Hepatocyte (in vitro differentiated cells): ENCODE data around the gene BRIX1. TPM values are rescaled to one million over a fixed set of nuclear protein-coding genes. Genes with fewer than 3 reads are reported as not detected.

Source experiments
- DNase-seq: peaks from one replicate; pipeline ENCODE4 v3.0.0-alpha.2; 2016; ENCODE audit warnings: low spot score
- H2AFZ ChIP-seq: fragments of 200-600 bp; sonication (generic); 2 replicates; pipeline ENCODE4 v1.6.0; 2016; ENCODE audit warnings: antibody characterized with exemption, mild to moderate bottlenecking
- H3K27ac ChIP-seq: fragments of 200-600 bp; sonication (generic); 2 replicates; pipeline ENCODE4 v1.5.1; 2016; ENCODE audit warnings: mild to moderate bottlenecking
- H3K27me3 ChIP-seq: fragments of 200-600 bp; sonication (generic); 2 replicates; pipeline ENCODE4 v1.6.1; 2016
- H3K36me3 ChIP-seq: fragments of 200-600 bp; sonication (generic); replicated peaks from 2 replicates; pipeline ENCODE4 v1.5.1; 2016; ENCODE audit warnings: low read depth; ENCODE audit not compliant: insufficient read depth
- H3K4me1 ChIP-seq: fragments of 200-600 bp; sonication (generic); 2 replicates; pipeline ENCODE4 v1.5.1; 2016; ENCODE audit warnings: mild to moderate bottlenecking, moderate library complexity; ENCODE audit not compliant: insufficient read depth
- H3K4me2 ChIP-seq: fragments of 200-600 bp; sonication (generic); 2 replicates; pipeline ENCODE4 v1.6.0; 2016
- H3K4me3 ChIP-seq: fragments of 200-600 bp; sonication (generic); 2 replicates; pipeline ENCODE4 v1.5.1; 2016; ENCODE audit warnings: mild to moderate bottlenecking
- H3K79me2 ChIP-seq: fragments of 200-600 bp; sonication (generic); 2 replicates; pipeline ENCODE4 v1.6.0; 2017; ENCODE audit warnings: mild to moderate bottlenecking
- H3K9me2 ChIP-seq: fragments of 200-600 bp; sonication (generic); replicated peaks from 2 replicates; pipeline ENCODE4 v1.6.0; 2017; ENCODE audit warnings: mild to moderate bottlenecking; ENCODE audit not compliant: insufficient read depth
- H3K9me3 ChIP-seq: fragments of 200-600 bp; sonication (generic); 2 replicates; pipeline ENCODE4 v1.5.1; 2016; ENCODE audit warnings: low read depth, mild to moderate bottlenecking
- H4K20me1 ChIP-seq: fragments of 200-600 bp; sonication (generic); 2 replicates; pipeline ENCODE4 v1.6.0; 2016; ENCODE audit warnings: mild to moderate bottlenecking; ENCODE audit not compliant: insufficient read depth, poor library complexity, severe bottlenecking
- CTCF ChIP-seq: fragments of 200-600 bp; sonication (generic); IDR thresholded peaks from 2 replicates; pipeline ENCODE4 v1.5.1; 2016; ENCODE audit warnings: antibody characterized with exemption, mild to moderate bottlenecking; ENCODE audit not compliant: poor library complexity
- EZH2 ChIP-seq: fragments of 200-600 bp; sonication (generic); IDR thresholded peaks from 2 replicates; pipeline ENCODE4 v1.6.1; 2016; ENCODE audit warnings: antibody characterized with exemption, mild to moderate bottlenecking, borderline replicate concordance
- EZH2phosphoT487 ChIP-seq: fragments of 200-600 bp; sonication (generic); IDR thresholded peaks from one replicate; pipeline ENCODE4 v1.6.1; 2018; ENCODE audit warnings: antibody characterized with exemption, mild to moderate bottlenecking, low read depth, moderate library complexity; ENCODE audit not compliant: unreplicated experiment, severe bottlenecking
- WGBS: methylation state at CpG from one replicate; pipeline ENCODE4 v1.1.6; 2016; ENCODE audit warnings: low lambda C conversion rate; ENCODE audit errors: missing lambda C conversion rate; 5-methylcytosine and 5-hydroxymethylcytosine counted together
- polyA plus RNA-seq: library from polyadenylated mRNA; unstranded; fragments of >200 nt; fragmentation: Nextera tagmentation; extraction: Ambion mirVana; gene quantifications from 2 replicates; pipeline ENCODE4 v1.2.1, GENCODE V29; 2016
- total RNA-seq: library from RNA; depleted of rRNA; stranded (reverse); fragments of >200 nt; gene quantifications from 2 replicates; pipeline ENCODE4 v1.2.3, GENCODE V29; 2014

The BRIX1 gene
- total and polyA plus RNA-seq, 2 experiments from 2014 or later = 28.6 to 28.7 TPM

- no peaks in the 10 kb centered on the region for H3K27me3 ChIP-seq
- peaks cover 25% of the 10 kb centered on the region for H3K79me2 ChIP-seq
- TF ChIP-seq EZH2phosphoT487 (no peak), CTCF (no peak), EZH2 (no peak)
- H3K9me2 ChIP-seq = no peaks in the 10 kb centered on the region
- DNase-seq = peak; percentile 63
- H3K36me3 ChIP-seq = no peaks in the 10 kb centered on the region
- no peak overlapping the region for H2AFZ ChIP-seq
- no peaks in the 10 kb centered on the region for H3K9me3 ChIP-seq
- no peaks in the 10 kb centered on the region for H4K20me1 ChIP-seq
- H3K27ac ChIP-seq = peak overlapping the region; percentile 67
- WGBS = 52% methylated on average over 3 of the region's 3 CpGs
- peaks cover 4% of the 10 kb centered on the region for H3K4me1 ChIP-seq
- H3K4me2 ChIP-seq = peak overlapping the region; percentile 7
- H3K4me3 ChIP-seq = no peak overlapping the region
Observed at GRCh38 chr5:34923694-34924461, 8.4 kb downstream of the BRIX1 start.

- H3K4me3 ChIP-seq = no peak overlapping the region
- no peaks in the 10 kb centered on the region for H3K36me3 ChIP-seq
Observed at GRCh38 chr5:34924462-34924765, 8.9 kb downstream of the BRIX1 start.

GRCh38 chr5:34926318-34926888 lies 10.9 kb downstream of the BRIX1 start:
- H3K27me3 ChIP-seq = no peaks in the 10 kb centered on the region
- H3K9me2 ChIP-seq = no peaks in the 10 kb centered on the region
- H3K4me3 ChIP-seq = no peak overlapping the region
- H3K4me2 ChIP-seq = no peak overlapping the region
- H3K79me2 ChIP-seq = peaks cover 19% of the 10 kb centered on the region
- no peak overlapping the region for H3K27ac ChIP-seq
- H3K9me3 ChIP-seq = no peaks in the 10 kb centered on the region
- peaks cover 9% of the 10 kb centered on the region for H4K20me1 ChIP-seq
- TF ChIP-seq CTCF (no peak), EZH2phosphoT487 (no peak)
- no peaks in the 10 kb centered on the region for H3K36me3 ChIP-seq
- no peak for DNase-seq
- no peak overlapping the region for H2AFZ ChIP-seq
- WGBS = 97% methylated on average over 3 of the region's 3 CpGs
- H3K4me1 ChIP-seq = peaks cover 11% of the 10 kb centered on the region

More at GRCh38 chr5:34924462-34924765, 8.9 kb downstream of the BRIX1 start:
- no peaks in the 10 kb centered on the region for H3K9me3 ChIP-seq
- TF ChIP-seq CTCF (no peak), EZH2 (no peak), EZH2phosphoT487 (no peak)
- H4K20me1 ChIP-seq = no peaks in the 10 kb centered on the region
- H3K27ac ChIP-seq = peak overlapping the region; percentile 33
- H3K4me2 ChIP-seq = no peak overlapping the region
- no peak overlapping the region for H2AFZ ChIP-seq
- peaks cover 19% of the 10 kb centered on the region for H3K79me2 ChIP-seq
- H3K9me2 ChIP-seq = no peaks in the 10 kb centered on the region
- no peaks in the 10 kb centered on the region for H3K27me3 ChIP-seq
- no peak for DNase-seq
- H3K4me1 ChIP-seq = peaks cover 4% of the 10 kb centered on the region
